ENCODE data around the gene CADPS2.

Gene CADPS2

GRCh38 chr7:122694697-122695096 is 191.6 kb downstream of the CADPS2 start:
- Histone ChIP-seq H3K27ac (no peak overlapping the region), H3K4me3 (ENCODE audit: low read depth, low read length) (no peak overlapping the region), H3K9me3 (ENCODE audit: severe bottlenecking) (no peaks in the 10 kb centered on the region), H3K36me3 (no peaks in the 10 kb centered on the region), H3K27me3 (ENCODE audit: insufficient read depth, low read depth, severe bottlenecking) (no peaks in the 10 kb centered on the region)
- no peak for DNase-seq
- no peak for TF ChIP-seq CTCF (IDR thresholded peaks at IDR 0.05; ENCODE audit: low read depth, low read length)

GRCh38 chr7:122692769-122693309 is 193.4 kb downstream of the CADPS2 start:
- Histone ChIP-seq H3K9me3 (ENCODE audit: severe bottlenecking) (no peaks in the 10 kb centered on the region), H3K36me3 (no peaks in the 10 kb centered on the region), H3K27ac (no peak overlapping the region), H3K27me3 (ENCODE audit: insufficient read depth, low read depth, severe bottlenecking) (no peaks in the 10 kb centered on the region), H3K4me3 (ENCODE audit: low read depth, low read length) (no peak overlapping the region)
- TF ChIP-seq CTCF (IDR thresholded peaks at IDR 0.05; ENCODE audit: low read depth, low read length), result no peak
- DNase-seq, result no peak

GRCh38 chr7:122691569-122692235 is 194.6 kb downstream of the CADPS2 start:
- no peak for TF ChIP-seq CTCF (IDR thresholded peaks at IDR 0.05; ENCODE audit: low read depth, low read length)
- Histone ChIP-seq H3K9me3 (ENCODE audit: severe bottlenecking) (no peaks in the 10 kb centered on the region), H3K36me3 (no peaks in the 10 kb centered on the region), H3K27ac (no peak overlapping the region), H3K27me3 (ENCODE audit: insufficient read depth, low read depth, severe bottlenecking) (no peaks in the 10 kb centered on the region), H3K4me3 (ENCODE audit: low read depth, low read length) (no peak overlapping the region)
- DNase-seq, result no peak

GRCh38 chr7:122689346-122690109 is 196.7 kb downstream of the CADPS2 start:
- TF ChIP-seq CTCF (IDR thresholded peaks at IDR 0.05; ENCODE audit: low read depth, low read length), result peak; percentile 30; the same call in 1 of the 2 replicates
- no peak overlapping the region for H3K27ac ChIP-seq
- H3K27me3 ChIP-seq (ENCODE audit: insufficient read depth, low read depth, severe bottlenecking), result no peaks in the 10 kb centered on the region
- no peaks in the 10 kb centered on the region for H3K36me3 ChIP-seq
- H3K9me3 ChIP-seq (ENCODE audit: severe bottlenecking), result no peaks in the 10 kb centered on the region
- no peak for DNase-seq
- H3K4me3 ChIP-seq (ENCODE audit: low read depth, low read length), result no peak overlapping the region

- Histone ChIP-seq H3K9me3 (ENCODE audit: severe bottlenecking) (no peaks in the 10 kb centered on the region), H3K27ac (no peak overlapping the region), H3K36me3 (no peaks in the 10 kb centered on the region), H3K4me3 (ENCODE audit: low read depth, low read length) (no peak overlapping the region), H3K27me3 (ENCODE audit: insufficient read depth, low read depth, severe bottlenecking) (no peaks in the 10 kb centered on the region)
- TF ChIP-seq CTCF (IDR thresholded peaks at IDR 0.05; ENCODE audit: low read depth, low read length), result no peak
- no peak for DNase-seq
Observed at GRCh38 chr7:122688400-122688998, 197.8 kb downstream of the CADPS2 start.
